ENCODE results near the gene LPCAT2.

DNA sequence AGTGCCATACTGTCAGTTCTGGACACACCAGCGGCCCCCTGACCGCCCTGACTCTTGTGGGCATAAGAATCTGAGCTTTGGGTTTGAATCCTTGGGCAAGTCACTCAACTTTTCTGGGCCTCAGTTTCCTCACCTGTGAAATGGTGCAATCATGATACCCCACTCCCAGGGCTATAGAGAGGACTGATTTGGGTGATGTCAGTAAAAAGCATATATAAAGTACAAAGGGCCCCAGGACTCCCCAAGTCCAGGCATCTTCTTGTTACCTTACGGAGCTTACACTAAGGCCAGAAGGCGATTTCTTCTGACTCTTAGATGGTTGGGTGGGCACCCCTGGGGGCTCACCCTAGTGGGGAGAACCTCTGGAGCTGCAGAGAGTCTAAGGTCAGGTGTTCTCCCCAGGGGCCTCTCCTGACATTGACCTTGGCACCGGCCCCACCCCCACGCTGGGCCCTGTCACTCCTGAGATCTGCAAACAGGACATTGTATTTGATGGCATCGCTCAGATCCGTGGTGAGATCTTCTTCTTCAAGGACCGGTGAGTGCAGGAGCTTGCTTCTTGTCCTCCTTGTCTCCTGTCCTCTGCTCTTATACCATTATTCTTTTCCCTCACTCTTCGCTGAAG is 16.0 kb upstream of the LPCAT2 start:
- TF ChIP-seq POLR2A (IDR thresholded peaks at IDR 0.05): no peak
- TF ChIP-seq, protein P1, sequence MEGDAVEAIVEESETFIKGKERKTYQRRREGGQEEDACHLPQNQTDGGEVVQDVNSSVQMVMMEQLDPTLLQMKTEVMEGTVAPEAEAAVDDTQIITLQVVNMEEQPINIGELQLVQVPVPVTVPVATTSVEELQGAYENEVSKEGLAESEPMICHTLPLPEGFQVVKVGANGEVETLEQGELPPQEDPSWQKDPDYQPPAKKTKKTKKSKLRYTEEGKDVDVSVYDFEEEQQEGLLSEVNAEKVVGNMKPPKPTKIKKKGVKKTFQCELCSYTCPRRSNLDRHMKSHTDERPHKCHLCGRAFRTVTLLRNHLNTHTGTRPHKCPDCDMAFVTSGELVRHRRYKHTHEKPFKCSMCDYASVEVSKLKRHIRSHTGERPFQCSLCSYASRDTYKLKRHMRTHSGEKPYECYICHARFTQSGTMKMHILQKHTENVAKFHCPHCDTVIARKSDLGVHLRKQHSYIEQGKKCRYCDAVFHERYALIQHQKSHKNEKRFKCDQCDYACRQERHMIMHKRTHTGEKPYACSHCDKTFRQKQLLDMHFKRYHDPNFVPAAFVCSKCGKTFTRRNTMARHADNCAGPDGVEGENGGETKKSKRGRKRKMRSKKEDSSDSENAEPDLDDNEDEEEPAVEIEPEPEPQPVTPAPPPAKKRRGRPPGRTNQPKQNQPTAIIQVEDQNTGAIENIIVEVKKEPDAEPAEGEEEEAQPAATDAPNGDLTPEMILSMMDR (IDR thresholded peaks at IDR 0.05): no peak

All from vagina (tissue), 2 donors.